ENCODE data around the gene GON4L.
A peak's percentile ranks its signal among the peaks of the same experiment; 100 is the strongest.
"Not testable (repeated sequence)": the region's sequence is repeated elsewhere in the genome, so short reads cannot be mapped to it uniquely, and the experiment has no call there.

The GON4L gene

DNA sequence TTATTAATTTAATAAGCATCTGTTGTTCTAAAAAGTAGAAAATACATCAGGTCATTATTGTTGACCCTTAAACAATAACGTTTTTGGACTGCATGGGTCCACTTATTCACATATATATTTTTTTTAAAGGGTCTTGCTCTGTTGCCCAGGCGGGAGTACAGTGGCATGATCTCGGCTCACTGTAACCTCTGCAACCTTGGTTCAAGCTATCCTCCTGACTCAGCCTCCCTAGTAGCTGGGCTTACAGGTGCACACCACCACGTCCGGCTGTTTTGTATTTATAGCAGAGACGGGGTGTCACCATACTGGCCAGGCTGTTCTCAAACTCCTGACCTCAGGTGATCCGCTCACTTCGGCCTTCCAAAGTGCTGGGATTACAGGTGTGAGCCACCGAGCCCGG, 115.1 kb downstream of the GON4L start:
- no peak for DNase-seq

DNA sequence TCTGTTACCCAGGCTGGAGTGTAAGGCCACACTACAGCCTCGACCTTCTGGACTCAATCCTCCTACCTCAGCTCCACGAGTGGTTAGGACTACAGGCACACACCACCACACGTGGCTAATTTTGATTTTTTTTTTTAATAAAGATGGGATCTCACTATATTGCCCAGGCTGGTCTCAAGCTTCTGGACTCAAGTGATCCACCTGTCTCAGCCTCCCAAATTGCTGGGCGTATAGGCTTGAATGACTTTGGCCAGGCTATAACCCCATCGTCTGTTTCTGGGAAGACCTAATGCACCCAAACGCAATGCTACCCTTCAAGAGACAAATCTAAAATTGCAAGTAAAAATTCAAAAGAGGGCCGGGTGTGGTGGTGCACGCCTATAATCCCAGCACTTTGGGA, 116.0 kb downstream of the GON4L start:
- DNase-seq = no peak

DNA sequence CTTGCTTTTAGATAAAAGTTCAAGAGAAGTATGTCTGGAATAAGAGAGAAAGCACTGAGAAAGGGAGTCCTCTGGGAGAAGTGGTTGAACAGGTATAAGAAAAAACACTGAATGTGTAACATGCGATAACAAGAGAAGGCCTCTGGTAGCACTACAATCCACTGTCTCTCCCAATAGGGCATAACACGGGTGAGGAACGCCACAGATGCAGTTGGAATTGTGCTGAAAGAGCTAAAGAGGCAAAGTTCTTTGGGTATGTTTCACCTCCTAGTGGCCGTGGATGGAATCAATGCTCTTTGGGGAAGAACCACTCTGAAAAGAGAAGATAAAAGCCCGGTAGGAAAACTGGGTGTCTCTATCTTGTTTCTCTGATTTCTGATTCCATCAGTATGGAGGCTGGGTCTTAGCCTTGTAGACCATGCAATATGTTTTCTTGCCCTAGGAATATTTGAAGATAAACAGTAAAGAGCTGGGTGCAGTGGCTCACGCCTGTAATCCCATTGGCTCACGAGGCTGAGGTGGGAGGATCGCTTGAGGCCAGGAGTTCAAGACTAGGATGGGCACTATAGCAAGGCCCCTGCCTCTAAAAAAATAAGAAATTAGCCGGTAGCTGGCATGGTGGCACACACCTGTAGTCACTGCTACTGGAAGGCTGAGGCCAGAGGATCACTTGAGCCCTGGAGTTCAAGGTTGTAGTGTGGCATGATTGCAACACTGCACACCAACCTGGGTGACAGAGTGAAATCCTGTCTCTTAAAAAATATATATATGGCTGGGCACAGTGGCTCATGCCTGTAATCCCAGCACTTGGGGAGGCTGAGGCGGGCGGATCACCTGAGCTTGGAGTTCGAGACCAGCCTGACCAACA, 127.7 kb downstream of the GON4L start:
- DNase-seq = peak; percentile 66

GRCh38 chr1:155725142-155725541, 131.9 kb downstream of the GON4L start:
- no peak for DNase-seq

GRCh38 chr1:155719703-155720102, 137.3 kb downstream of the GON4L start:
- no peak for DNase-seq

- DNase-seq = not testable (repeated sequence)
These were observed 138.4 kb downstream of the GON4L start for GRCh38 chr1:155718524-155719115.

DNA sequence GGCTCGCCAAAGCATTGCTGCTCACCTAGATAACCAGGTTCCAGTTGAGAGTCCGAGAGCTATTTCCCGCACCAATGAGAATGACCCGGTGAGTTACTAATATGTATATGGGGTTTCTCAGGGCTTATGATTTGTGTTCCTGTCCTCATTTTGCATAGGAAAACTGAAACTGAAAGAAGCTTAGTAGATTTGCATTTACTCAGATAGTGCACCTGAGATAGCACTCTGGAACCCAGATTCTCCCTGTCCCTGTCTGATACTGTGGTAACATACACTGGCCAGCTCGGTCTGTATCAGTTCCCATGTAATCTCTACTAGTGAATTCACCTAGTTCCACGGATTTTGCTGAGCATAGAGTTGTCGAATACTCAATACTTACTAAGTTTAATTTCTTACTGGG, 140.0 kb downstream of the GON4L start:
- no peak for DNase-seq

DNA sequence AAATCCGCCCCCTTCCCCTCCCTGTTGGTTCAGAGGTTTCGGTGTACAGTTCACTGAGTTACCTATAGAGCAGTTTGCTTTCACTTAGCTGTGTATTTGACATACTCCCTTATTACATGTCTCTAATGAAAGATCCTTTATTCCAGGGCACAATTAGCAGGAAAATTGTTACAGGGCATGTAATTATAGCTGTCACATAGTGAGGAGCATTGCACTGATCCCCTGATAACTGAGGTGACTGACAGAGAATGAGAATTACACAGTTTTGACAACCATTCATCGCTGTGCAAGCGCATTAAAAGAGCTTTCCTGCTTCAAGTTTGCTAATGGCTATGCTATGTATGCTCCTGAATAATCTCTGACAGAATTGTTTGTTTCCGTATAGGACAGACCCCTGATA, 141.2 kb downstream of the GON4L start:
- DNase-seq = no peak

- not testable (repeated sequence) for DNase-seq
These were observed 142.0 kb downstream of the GON4L start for GRCh38 chr1:155715056-155715455.

- no peak for DNase-seq
These were observed 143.9 kb downstream of the GON4L start for GRCh38 chr1:155713075-155713474.

DNA sequence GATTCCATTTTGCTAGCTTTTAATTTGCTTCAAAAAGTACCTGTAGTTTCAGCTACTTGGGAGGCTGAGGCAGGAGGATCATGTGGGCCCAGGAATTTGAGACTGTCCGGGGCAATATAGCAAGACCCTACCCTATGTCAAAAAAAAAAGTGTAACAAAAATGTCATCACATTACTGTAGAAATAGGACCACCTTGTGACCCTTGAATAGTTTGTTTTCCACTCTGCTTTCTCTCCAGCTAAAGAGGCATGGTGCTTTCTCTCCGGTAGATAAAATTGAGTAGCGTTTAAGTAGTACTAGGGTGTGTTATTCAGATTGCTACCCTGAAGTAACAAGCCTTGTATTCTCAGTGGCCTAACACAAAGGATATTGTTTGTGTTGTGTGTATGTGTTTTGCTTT, 144.4 kb downstream of the GON4L start:
- DNase-seq = not testable (repeated sequence)

- DNase-seq = not testable (repeated sequence)
These were observed 145.6 kb downstream of the GON4L start for GRCh38 chr1:155711457-155711856.

DNA sequence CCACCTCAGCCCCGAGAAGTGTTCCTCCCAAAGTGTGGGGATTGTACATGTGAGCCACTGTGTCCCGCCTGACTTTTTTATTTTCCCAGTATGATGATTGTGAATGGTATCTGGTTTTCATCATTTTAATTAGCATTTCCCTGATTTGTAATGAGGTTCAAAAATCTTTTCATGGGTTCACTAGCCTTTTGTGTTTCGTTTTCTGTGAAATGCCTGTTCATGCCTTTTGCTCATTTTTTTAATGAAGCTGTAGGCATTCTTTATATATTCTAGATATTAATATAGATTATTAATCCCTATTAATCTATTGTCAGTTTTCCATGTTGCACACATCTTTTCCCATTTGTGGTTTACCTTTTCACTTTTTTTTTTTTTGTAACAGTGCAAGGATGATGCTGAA, 147.6 kb downstream of the GON4L start:
- no peak for DNase-seq

GRCh38 chr1:155706139-155706538, 150.9 kb downstream of the GON4L start:
- peak; percentile 59 for DNase-seq

- not testable (repeated sequence) for DNase-seq
These were observed 152.6 kb downstream of the GON4L start for GRCh38 chr1:155704414-155704813.

DNA sequence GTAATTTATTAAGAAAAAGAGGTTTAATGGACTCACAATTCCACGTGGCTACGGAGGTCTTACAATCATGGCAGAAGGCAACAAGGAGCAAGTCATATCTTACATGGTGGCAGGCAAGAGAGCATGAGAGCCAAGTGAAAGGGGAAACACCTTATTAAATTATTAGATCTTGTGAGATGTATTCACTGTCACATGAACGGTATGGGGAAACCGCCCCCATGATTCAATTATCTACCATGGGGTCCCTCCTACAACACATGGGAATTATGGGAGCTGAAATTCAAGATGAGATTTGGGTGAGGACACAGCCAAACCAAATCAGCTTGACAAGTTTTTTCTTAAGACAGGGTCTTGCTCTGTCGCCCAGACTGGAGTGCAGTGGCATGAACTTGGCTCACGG, 153.8 kb downstream of the GON4L start:
- DNase-seq = no peak

DNA sequence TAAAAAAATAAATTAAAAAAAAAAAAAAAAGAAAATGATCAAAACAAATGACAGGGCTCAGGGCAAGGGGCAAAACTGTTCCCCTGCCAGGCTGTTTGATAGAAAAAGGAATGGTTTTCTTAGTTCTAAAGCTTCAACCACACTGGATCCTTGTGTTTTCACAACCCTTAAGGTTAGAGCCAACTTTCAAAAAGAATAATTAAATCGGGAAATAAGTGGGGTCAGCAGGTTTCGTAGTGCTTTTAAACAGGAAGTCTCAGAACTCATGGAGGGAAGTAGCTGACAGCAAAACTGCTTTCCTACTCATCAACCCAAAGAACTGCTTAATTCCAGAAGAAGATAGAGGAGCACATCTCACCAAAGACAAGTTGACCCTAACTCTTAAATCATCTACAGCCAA, 155.3 kb downstream of the GON4L start:
- not testable (repeated sequence) for DNase-seq

Measured in fibroblast of skin of right quadriceps (primary cell).